Eye (tissue), 1 donor: ENCODE results near the gene AK1.
"Not testable (repeated sequence)": the region's sequence is repeated elsewhere in the genome, so short reads cannot be mapped to it uniquely, and the experiment has no call there.

Experiments used
- DNase-seq: peaks from one replicate; pipeline ENCODE4 v3.0.0-alpha.2; 2015

The AK1 gene

GRCh38 chr9:127845619-127846018 is 31.9 kb downstream of the AK1 start:
- not testable (repeated sequence) for DNase-seq

GRCh38 chr9:127844821-127845359 is 32.6 kb downstream of the AK1 start:
- DNase-seq: no peak

GRCh38 chr9:127841087-127841835 is 36.2 kb downstream of the AK1 start:
- no peak for DNase-seq

- DNase-seq: peak; percentile 28
These were observed 38.9 kb downstream of the AK1 start for GRCh38 chr9:127838375-127839078.

- DNase-seq: no peak
These were observed 40.1 kb downstream of the AK1 start for GRCh38 chr9:127837346-127837745.

GRCh38 chr9:127836561-127836960 is 40.9 kb downstream of the AK1 start:
- DNase-seq: not testable (repeated sequence)

GRCh38 chr9:127835991-127836516 is 41.4 kb downstream of the AK1 start:
- DNase-seq: no peak

- no peak for DNase-seq
These were observed 43.9 kb downstream of the AK1 start for GRCh38 chr9:127833555-127833954.

- no peak for DNase-seq
These were observed 45.2 kb downstream of the AK1 start for GRCh38 chr9:127832248-127832647.

- no peak for DNase-seq
These were observed 48.1 kb downstream of the AK1 start for GRCh38 chr9:127829205-127829906.

- DNase-seq: peak; percentile 86
These were observed 49.0 kb downstream of the AK1 start for GRCh38 chr9:127828262-127829031.

- DNase-seq: no peak
These were observed 51.1 kb downstream of the AK1 start for GRCh38 chr9:127826253-127826913.

- peak; percentile 72 for DNase-seq
These were observed 52.0 kb downstream of the AK1 start for GRCh38 chr9:127825319-127826051.

GRCh38 chr9:127822108-127822507 is 55.4 kb downstream of the AK1 start:
- DNase-seq: no peak

- DNase-seq: no peak
These were observed 58.9 kb downstream of the AK1 start for GRCh38 chr9:127818574-127818973.

GRCh38 chr9:127817881-127818434 is 59.5 kb downstream of the AK1 start:
- no peak for DNase-seq

- no peak for DNase-seq
These were observed 60.7 kb downstream of the AK1 start for GRCh38 chr9:127816728-127817127.
